ENCODE measurements around the gene PTPRJ. TPM values are rescaled to one million over a fixed set of nuclear protein-coding genes. Genes with fewer than 3 reads are reported as not detected.

The PTPRJ gene
- total and polyA plus RNA-seq, 9 of the 15 experiments (the other 6 are each of a cell fraction or from before 2014, with no cell fraction given) = 0.56 to 10.7 (median 4.8) TPM

DNA sequence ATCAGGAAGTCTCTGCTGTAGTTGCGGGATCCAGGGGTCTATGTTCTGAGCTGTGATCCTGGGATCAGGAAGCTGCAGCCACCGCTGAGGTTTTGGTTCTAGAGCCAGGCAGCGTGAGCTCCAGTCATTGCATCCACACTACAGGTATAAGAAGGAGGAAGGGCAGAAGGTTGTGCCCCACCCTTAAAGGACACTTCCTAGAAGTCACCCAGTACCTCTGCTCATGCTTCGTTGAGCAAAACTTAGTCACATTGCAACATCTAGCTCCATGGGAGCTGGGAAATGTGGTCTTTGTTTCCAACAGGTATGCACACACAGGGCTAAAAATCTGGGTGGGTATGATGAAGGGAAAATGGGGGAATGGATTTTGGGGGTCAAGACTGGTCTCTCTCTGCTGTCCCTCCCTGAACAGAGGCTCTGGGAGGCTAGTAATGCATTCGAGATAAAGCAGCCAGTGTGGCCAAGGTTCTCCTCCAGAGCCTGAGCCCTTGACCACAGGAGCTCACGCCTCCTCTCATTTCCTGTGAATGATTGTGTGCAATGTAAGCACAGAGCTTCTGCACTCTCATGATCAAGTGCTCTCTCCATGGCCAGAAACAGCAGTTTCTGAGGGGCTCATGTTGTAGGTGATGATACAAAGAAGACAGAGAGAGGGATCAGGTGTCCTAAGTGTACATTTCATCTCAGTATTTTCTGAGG, 149.5 kb downstream of the PTPRJ start:
- intact Hi-C loops (cut with micrococcal nuclease) (no loop called here), in situ Hi-C loops (cut with MboI) (no loop called here)
- ATAC-seq = peak; percentile 67
- no TSS peak for BruUV-seq (replicated peaks)
- no peak overlapping the region for H3K4me2 ChIP-seq (ENCODE audit: insufficient read depth, low read length)
- peaks cover 12% of the 10 kb centered on the region; the same call in 2 of the 3 replicates for H3K36me3 ChIP-seq (ENCODE audit: control insufficient read depth, insufficient read depth, low read length)
- H2AFZ ChIP-seq (ENCODE audit: low read depth, low read length) = no peak overlapping the region
- CTCF ChIA-PET (ENCODE audit: low intra/inter-chr PET ratio) = no interaction called here
- TF ChIP-seq, protein P1, sequence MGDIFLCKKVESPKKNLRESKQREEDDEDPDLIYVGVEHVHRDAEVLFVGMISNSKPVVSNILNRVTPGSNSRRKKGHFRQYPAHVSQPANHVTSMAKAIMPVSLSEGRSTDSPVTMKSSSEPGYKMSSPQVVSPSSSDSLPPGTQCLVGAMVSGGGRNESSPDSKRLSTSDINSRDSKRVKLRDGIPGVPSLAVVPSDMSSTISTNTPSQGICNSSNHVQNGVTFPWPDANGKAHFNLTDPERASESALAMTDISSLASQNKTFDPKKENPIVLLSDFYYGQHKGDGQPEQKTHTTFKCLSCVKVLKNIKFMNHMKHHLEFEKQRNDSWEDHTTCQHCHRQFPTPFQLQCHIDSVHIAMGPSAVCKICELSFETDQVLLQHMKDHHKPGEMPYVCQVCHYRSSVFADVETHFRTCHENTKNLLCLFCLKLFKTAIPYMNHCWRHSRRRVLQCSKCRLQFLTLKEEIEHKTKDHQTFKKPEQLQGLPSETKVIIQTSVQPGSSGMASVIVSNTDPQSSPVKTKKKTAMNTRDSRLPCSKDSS (IDR thresholded peaks at IDR 0.05; ENCODE audit: low read depth, partially characterized antibody) = no peak
- no peak for TF ChIP-seq ZKSCAN1 (IDR thresholded peaks at IDR 0.05; ENCODE audit: low read depth, low read length)
- TF ChIP-seq SMARCB1 (IDR thresholded peaks at IDR 0.05; ENCODE audit: insufficient read length, low read depth) = no peak
- TF ChIP-seq, protein P2, sequence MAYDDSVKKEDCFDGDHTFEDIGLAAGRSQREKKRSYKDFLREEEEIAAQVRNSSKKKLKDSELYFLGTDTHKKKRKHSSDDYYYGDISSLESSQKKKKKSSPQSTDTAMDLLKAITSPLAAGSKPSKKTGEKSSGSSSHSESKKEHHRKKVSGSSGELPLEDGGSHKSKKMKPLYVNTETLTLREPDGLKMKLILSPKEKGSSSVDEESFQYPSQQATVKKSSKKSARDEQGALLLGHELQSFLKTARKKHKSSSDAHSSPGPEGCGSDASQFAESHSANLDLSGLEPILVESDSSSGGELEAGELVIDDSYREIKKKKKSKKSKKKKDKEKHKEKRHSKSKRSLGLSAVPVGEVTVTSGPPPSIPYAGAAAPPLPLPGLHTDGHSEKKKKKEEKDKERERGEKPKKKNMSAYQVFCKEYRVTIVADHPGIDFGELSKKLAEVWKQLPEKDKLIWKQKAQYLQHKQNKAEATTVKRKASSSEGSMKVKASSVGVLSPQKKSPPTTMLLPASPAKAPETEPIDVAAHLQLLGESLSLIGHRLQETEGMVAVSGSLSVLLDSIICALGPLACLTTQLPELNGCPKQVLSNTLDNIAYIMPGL (CRISPR knock-in tag; IDR thresholded peaks at IDR 0.05) = no peak
- H3K4me3 ChIP-seq = no peak overlapping the region
- DNase-seq (ENCODE audit: extremely low read depth in 1 of 4, low spot score in 3 of 4) = peak in 1 of 4 experiments; percentile 26
- H3K4me1 ChIP-seq (replicated peaks in 1 of 2; ENCODE audit: control insufficient read depth in 2 of 2, insufficient read depth in 2 of 2, low read length in 2 of 2) = peaks cover 0 to 4% of the 10 kb centered on the region in 2 experiments; a peak in 2 of 5 replicates
- no peak overlapping the region for H3K9ac ChIP-seq (ENCODE audit: insufficient read depth in 1 of 2, low read depth in 2 of 2, low read length in 2 of 2)
- POLR2A ChIA-PET = interaction anchor here (0.6 to 1.2 kb wide), 2 partner anchors 22 to 169 kb away, joined by 3 to 4 read pairs; no protein-coding TSS in a partner anchor
- no peak for FAIRE-seq
- no peaks in the 10 kb centered on the region for H3K9me3 ChIP-seq (replicated peaks; ENCODE audit: control insufficient read depth, insufficient read depth, low read depth, low read length)
- H4K20me1 ChIP-seq (replicated peaks; ENCODE audit: control insufficient read depth, insufficient read depth, low read length) = no peaks in the 10 kb centered on the region
- H3K9me1 ChIP-seq (ENCODE audit: control insufficient read depth, insufficient read depth, low read length) = peaks cover 2% of the 10 kb centered on the region
- no peaks in the 10 kb centered on the region for H3K79me2 ChIP-seq (ENCODE audit: control insufficient read depth, insufficient read depth, low read length)
- no peak overlapping the region for H3K27ac ChIP-seq (ENCODE audit: extremely low read depth, low read depth, low read length)
- no peaks in the 10 kb centered on the region for H3K27me3 ChIP-seq (ENCODE audit: control insufficient read depth in 2 of 2, insufficient read depth in 2 of 2, low read length in 2 of 2)
- WGBS (ENCODE audit: insufficient coverage, low coverage, missing lambda C conversion rate) = 42% methylated on average over 6 of the region's 6 CpGs

Measured in K562 (cell line).